Mesenchymal stem cell (in vitro differentiated cells and primary cell): ENCODE measurements around the gene PHKA1.
A peak's percentile ranks its signal among the peaks of the same experiment; 100 is the strongest.

ENCODE experiments used
- DNase-seq: peaks from one replicate; pipeline ENCODE4 v3.0.0-alpha.2; 2013
- H2AFZ ChIP-seq: one replicate; pipeline ENCODE4 v1.6.1; 2013; ENCODE audit warnings: low read depth, mild to moderate bottlenecking, control low read depth, inconsistent platforms, low read length, moderate library complexity
- H2AK5ac ChIP-seq: 2 replicates; pipeline ENCODE4 v1.6.1; 2013; ENCODE audit warnings: low read length, moderate library complexity, mild to moderate bottlenecking, inconsistent platforms; ENCODE audit not compliant: severe bottlenecking
- H2BK120ac ChIP-seq: one replicate; pipeline ENCODE4 v1.6.1; 2013; ENCODE audit warnings: low read depth, mild to moderate bottlenecking, inconsistent platforms, low read length, moderate library complexity
- H2BK12ac ChIP-seq, 2 experiments: one replicate each; pipeline ENCODE4 v1.6.1; 2013; ENCODE audit warnings: inconsistent platforms in 2 of 2, low read length in 2 of 2, mild to moderate bottlenecking in 2 of 2, moderate library complexity in 2 of 2, control low read depth in 1 of 2
- H2BK15ac ChIP-seq: one replicate; pipeline ENCODE4 v1.6.1; 2013; ENCODE audit warnings: mild to moderate bottlenecking, low read depth, inconsistent platforms; ENCODE audit not compliant: poor library complexity, severe bottlenecking
- H2BK5ac ChIP-seq: 2 replicates; pipeline ENCODE4 v1.6.1; 2013; ENCODE audit warnings: low read depth, mild to moderate bottlenecking, low read length, control low read depth, inconsistent platforms; ENCODE audit not compliant: poor library complexity, severe bottlenecking
- H3K14ac ChIP-seq, 2 experiments: one replicate each; pipeline ENCODE4 v1.6.1; 2013; ENCODE audit warnings: inconsistent platforms in 2 of 2, low read length in 2 of 2, control low read depth in 1 of 2, mild to moderate bottlenecking in 1 of 2, moderate library complexity in 1 of 2
- H3K18ac ChIP-seq, 2 experiments: one replicate each; pipeline ENCODE4 v1.6.1; 2013; ENCODE audit warnings: inconsistent platforms in 2 of 2, low read length in 2 of 2, control low read depth in 1 of 2, low read depth in 1 of 2, mild to moderate bottlenecking in 1 of 2
- H3K23ac ChIP-seq, 2 experiments: one replicate each; pipeline ENCODE4 v1.6.1; 2013; ENCODE audit warnings: inconsistent platforms in 2 of 2, low read length in 2 of 2, mild to moderate bottlenecking in 2 of 2, moderate library complexity in 2 of 2, control low read depth in 1 of 2
- H3K27ac ChIP-seq: 2 replicates; pipeline ENCODE4 v1.5.1; 2013; ENCODE audit warnings: mild to moderate bottlenecking, moderate library complexity, low read length, control low read depth, inconsistent platforms; ENCODE audit not compliant: poor library complexity, severe bottlenecking
- H3K27me3 ChIP-seq, 2 experiments: 2 replicates each; pipeline versions ENCODE4 v1.6.1 to v1.7.0; 2013; ENCODE audit warnings: low read length in 2 of 2, mild to moderate bottlenecking in 2 of 2, moderate library complexity in 2 of 2, control low read depth in 1 of 2, inconsistent platforms in 1 of 2; ENCODE audit not compliant: control insufficient read depth in 1 of 2, insufficient read depth in 1 of 2
- H3K36me3 ChIP-seq, 2 experiments: 2 replicates each; pipeline versions ENCODE4 v1.6.1 to v1.7.0; 2013; ENCODE audit warnings: low read length in 2 of 2, control low read depth in 1 of 2, inconsistent platforms in 1 of 2, low read depth in 1 of 2, mild to moderate bottlenecking in 1 of 2; ENCODE audit not compliant: insufficient read depth in 2 of 2, control insufficient read depth in 1 of 2
- H3K4ac ChIP-seq, 2 experiments: one replicate each; pipeline ENCODE4 v1.6.1; 2013; ENCODE audit warnings: inconsistent platforms in 2 of 2, low read length in 2 of 2, mild to moderate bottlenecking in 2 of 2, moderate library complexity in 2 of 2, control low read depth in 1 of 2, low read depth in 1 of 2
- H3K4me1 ChIP-seq: 2 replicates; pipeline ENCODE4 v1.6.1; 2013; ENCODE audit warnings: low read depth, low read length, control low read depth; ENCODE audit not compliant: control insufficient read depth, insufficient read depth
- H3K4me2 ChIP-seq: 2 replicates; pipeline ENCODE4 v1.6.1; 2013; ENCODE audit warnings: low read length, mild to moderate bottlenecking, inconsistent platforms; ENCODE audit not compliant: poor library complexity, severe bottlenecking
- H3K4me3 ChIP-seq, 2 experiments: 2 replicates each; pipeline versions ENCODE4 v1.5.1 to v1.7.0; 2013; ENCODE audit warnings: low read length in 2 of 2, mild to moderate bottlenecking in 2 of 2, control low read depth in 1 of 2, low read depth in 1 of 2; ENCODE audit not compliant: insufficient read depth in 1 of 2
- H3K79me1 ChIP-seq: replicated peaks from 2 replicates; pipeline ENCODE4 v1.6.1; 2013; ENCODE audit warnings: mild to moderate bottlenecking, control low read depth, low read length, inconsistent platforms; ENCODE audit not compliant: poor library complexity, severe bottlenecking
- H3K9ac ChIP-seq: 2 replicates; pipeline ENCODE4 v1.7.0; 2013; ENCODE audit warnings: mild to moderate bottlenecking, low read length, moderate library complexity
- H3K9me3 ChIP-seq: 2 replicates; pipeline ENCODE4 v1.7.0; 2013; ENCODE audit warnings: mild to moderate bottlenecking, low read length; ENCODE audit not compliant: control insufficient read depth
- H4K8ac ChIP-seq: one replicate; pipeline ENCODE4 v1.6.1; 2013; ENCODE audit warnings: inconsistent platforms, mild to moderate bottlenecking, low read length, moderate library complexity
- H4K91ac ChIP-seq: one replicate; pipeline ENCODE4 v1.6.1; 2013; ENCODE audit warnings: mild to moderate bottlenecking, low read length, inconsistent platforms
- WGBS: methylation state at CpG from one replicate; pipeline ENCODE4 v1.1.7; 2013; ENCODE audit warnings: mixed read lengths; 5-methylcytosine and 5-hydroxymethylcytosine counted together

PHKA1 gene

GRCh38 chrX:72540318-72540717 lies 173.8 kb downstream of the PHKA1 start:
- H2AFZ ChIP-seq = no peak overlapping the region
- WGBS = no CpG with 5 or more reads among the region's 5 CpGs
- no peak overlapping the region for H3K4me2 ChIP-seq
- peaks cover 3% of the 10 kb centered on the region for H3K79me1 ChIP-seq
- H3K4me1 ChIP-seq = no peaks in the 10 kb centered on the region
- no peak overlapping the region for H3K18ac ChIP-seq
- no peak overlapping the region for H4K8ac ChIP-seq
- H3K27ac ChIP-seq = no peak overlapping the region
- no peaks in the 10 kb centered on the region for H3K9me3 ChIP-seq
- H2BK120ac ChIP-seq = no peak overlapping the region
- no peak overlapping the region for H2AK5ac ChIP-seq
- no peak overlapping the region for H3K23ac ChIP-seq
- no peak overlapping the region for H2BK5ac ChIP-seq
- H2BK15ac ChIP-seq = no peak overlapping the region
- H3K14ac ChIP-seq = no peak overlapping the region
- no peak overlapping the region for H4K91ac ChIP-seq
- H3K4me3 ChIP-seq = no peak overlapping the region
- H3K27me3 ChIP-seq = peaks cover 0 to 47% of the 10 kb centered on the region in 2 experiments
- no peak overlapping the region for H3K4ac ChIP-seq
- peaks cover 4 to 12% of the 10 kb centered on the region in 2 experiments for H3K36me3 ChIP-seq
- peak; percentile 26 for DNase-seq
- H3K9ac ChIP-seq = peak overlapping the region; percentile 35
- H2BK12ac ChIP-seq = no peak overlapping the region

- Histone ChIP-seq H3K14ac (no peak overlapping the region), H2BK15ac (no peak overlapping the region), H3K27me3 (peaks cover 0 to 52% of the 10 kb centered on the region in 2 experiments), H3K4me2 (no peak overlapping the region), H4K8ac (no peak overlapping the region), H2BK12ac (no peak overlapping the region), H3K23ac (no peak overlapping the region), H4K91ac (no peak overlapping the region), H2BK5ac (no peak overlapping the region), H3K9me3 (no peaks in the 10 kb centered on the region), H2BK120ac (no peak overlapping the region), H3K9ac (no peak overlapping the region), H3K27ac (no peak overlapping the region), H3K4ac (no peak overlapping the region), H3K36me3 (peaks cover 4 to 12% of the 10 kb centered on the region in 2 experiments), H3K18ac (no peak overlapping the region), H2AK5ac (no peak overlapping the region), H3K79me1 (peaks cover 3% of the 10 kb centered on the region), H3K4me1 (no peaks in the 10 kb centered on the region), H2AFZ (no peak overlapping the region), H3K4me3 (no peak overlapping the region)
- DNase-seq = peak; percentile 3
- 100% methylated on average over 2 of the region's 2 CpGs for WGBS
Observed at GRCh38 chrX:72539822-72540221, 174.3 kb downstream of the PHKA1 start.

GRCh38 chrX:72536542-72536941 lies 177.6 kb downstream of the PHKA1 start:
- H3K4ac ChIP-seq = no peak overlapping the region
- no peak overlapping the region for H3K23ac ChIP-seq
- no peak overlapping the region for H3K9ac ChIP-seq
- no peaks in the 10 kb centered on the region for H3K4me1 ChIP-seq
- H3K27ac ChIP-seq = no peak overlapping the region
- H2AK5ac ChIP-seq = no peak overlapping the region
- H2BK12ac ChIP-seq = no peak overlapping the region
- no peak overlapping the region for H3K18ac ChIP-seq
- no peak overlapping the region for H2AFZ ChIP-seq
- H3K36me3 ChIP-seq = no peaks in the 10 kb centered on the region
- H3K4me2 ChIP-seq = no peak overlapping the region
- H3K14ac ChIP-seq = no peak overlapping the region
- no peak overlapping the region for H2BK5ac ChIP-seq
- H3K79me1 ChIP-seq = peaks cover 3% of the 10 kb centered on the region
- H3K4me3 ChIP-seq = no peak overlapping the region
- DNase-seq = no peak
- no peaks in the 10 kb centered on the region for H3K9me3 ChIP-seq
- no peak overlapping the region for H4K8ac ChIP-seq
- H4K91ac ChIP-seq = no peak overlapping the region
- WGBS = no CpG with 5 or more reads among the region's 1 CpG
- H3K27me3 ChIP-seq = peaks cover 0 to 42% of the 10 kb centered on the region in 2 experiments
- H2BK15ac ChIP-seq = no peak overlapping the region
- H2BK120ac ChIP-seq = no peak overlapping the region

- peaks cover 8% of the 10 kb centered on the region for H3K79me1 ChIP-seq
- H3K4ac ChIP-seq = no peak overlapping the region
- H2BK120ac ChIP-seq = no peak overlapping the region
- no peak overlapping the region for H3K9ac ChIP-seq
- no peak overlapping the region for H4K91ac ChIP-seq
- no peak overlapping the region for H3K27ac ChIP-seq
- no peak overlapping the region for H3K4me3 ChIP-seq
- no peak overlapping the region for H4K8ac ChIP-seq
- no CpG with 5 or more reads among the region's 3 CpGs for WGBS
- no peak overlapping the region for H2BK15ac ChIP-seq
- H2AK5ac ChIP-seq = no peak overlapping the region
- no peak overlapping the region for H2BK5ac ChIP-seq
- DNase-seq = peak; percentile 13
- H2AFZ ChIP-seq = no peak overlapping the region
- no peak overlapping the region for H3K18ac ChIP-seq
- no peak overlapping the region for H2BK12ac ChIP-seq
- peaks cover 0 to 32% of the 10 kb centered on the region in 2 experiments for H3K27me3 ChIP-seq
- peaks cover 0 to 3% of the 10 kb centered on the region in 2 experiments for H3K36me3 ChIP-seq
- H3K14ac ChIP-seq = no peak overlapping the region
- H3K4me1 ChIP-seq = no peaks in the 10 kb centered on the region
- H3K4me2 ChIP-seq = no peak overlapping the region
- no peak overlapping the region for H3K23ac ChIP-seq
- no peaks in the 10 kb centered on the region for H3K9me3 ChIP-seq
Observed at GRCh38 chrX:72532366-72532765, 181.7 kb downstream of the PHKA1 start.
